ENCODE measurements around the gene SEMA4D. TPM values are rescaled to one million over a fixed set of nuclear protein-coding genes. Genes with fewer than 3 reads are reported as not detected.

The SEMA4D gene
- total RNA-seq, 4 donors from 2014 or later, result 7.9 to 14.1 (median 10.6) TPM

DNA sequence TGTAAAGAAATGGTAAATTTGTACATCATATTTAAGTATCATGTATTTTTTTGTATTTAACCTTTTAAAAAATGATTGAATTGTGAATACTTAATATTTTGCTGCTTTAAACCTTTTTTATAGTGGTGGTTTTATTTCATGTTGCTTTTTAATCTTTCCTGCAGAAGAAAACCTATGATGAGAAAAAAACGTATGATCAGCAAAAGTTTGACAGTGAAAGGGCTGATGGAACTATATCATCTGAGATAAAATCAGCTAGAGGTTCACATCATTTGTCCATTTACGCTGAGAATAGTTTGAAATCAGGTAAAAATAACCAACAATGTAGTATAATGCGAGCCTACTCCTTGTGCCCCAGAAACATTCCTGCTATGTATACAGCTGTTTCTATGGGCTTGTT lies 172.2 kb downstream of the SEMA4D start:
- DNase-seq (ENCODE audit: extremely low spot score), result no peak
- Histone ChIP-seq H3K27ac (replicated peaks in 1 of 4) (no peak overlapping the region), H3K27me3 (no peaks in the 10 kb centered on the region), H3K36me3 (peaks cover 36 to 64% (median 49%) of the 10 kb centered on the region in 4 donors), H3K4me1 (peaks cover 12 to 43% (median 34%) of the 10 kb centered on the region in 4 donors), H3K9me3 (no peaks in the 10 kb centered on the region), H3K4me3 (no peak overlapping the region)
- intact Hi-C loops (cut with DNase I), result no loop called here
- TF ChIP-seq, protein P1, sequence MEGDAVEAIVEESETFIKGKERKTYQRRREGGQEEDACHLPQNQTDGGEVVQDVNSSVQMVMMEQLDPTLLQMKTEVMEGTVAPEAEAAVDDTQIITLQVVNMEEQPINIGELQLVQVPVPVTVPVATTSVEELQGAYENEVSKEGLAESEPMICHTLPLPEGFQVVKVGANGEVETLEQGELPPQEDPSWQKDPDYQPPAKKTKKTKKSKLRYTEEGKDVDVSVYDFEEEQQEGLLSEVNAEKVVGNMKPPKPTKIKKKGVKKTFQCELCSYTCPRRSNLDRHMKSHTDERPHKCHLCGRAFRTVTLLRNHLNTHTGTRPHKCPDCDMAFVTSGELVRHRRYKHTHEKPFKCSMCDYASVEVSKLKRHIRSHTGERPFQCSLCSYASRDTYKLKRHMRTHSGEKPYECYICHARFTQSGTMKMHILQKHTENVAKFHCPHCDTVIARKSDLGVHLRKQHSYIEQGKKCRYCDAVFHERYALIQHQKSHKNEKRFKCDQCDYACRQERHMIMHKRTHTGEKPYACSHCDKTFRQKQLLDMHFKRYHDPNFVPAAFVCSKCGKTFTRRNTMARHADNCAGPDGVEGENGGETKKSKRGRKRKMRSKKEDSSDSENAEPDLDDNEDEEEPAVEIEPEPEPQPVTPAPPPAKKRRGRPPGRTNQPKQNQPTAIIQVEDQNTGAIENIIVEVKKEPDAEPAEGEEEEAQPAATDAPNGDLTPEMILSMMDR (IDR thresholded peaks at IDR 0.05), result no peak
- no peak for TF ChIP-seq POLR2AphosphoS5 (IDR thresholded peaks at IDR 0.05)
- no peak for TF ChIP-seq POLR2A (IDR thresholded peaks at IDR 0.05; ENCODE audit: low read depth)
- 88% methylated on average over 3 of the region's 3 CpGs for WGBS

GRCh38 chr9:89323390-89323789 lies 174.5 kb downstream of the SEMA4D start:
- H3K27me3 ChIP-seq, result no peaks in the 10 kb centered on the region
- intact Hi-C loops (cut with DNase I), result no loop called here
- no peak for DNase-seq (ENCODE audit: extremely low spot score)
- no peak overlapping the region for H3K4me3 ChIP-seq
- peaks cover 17 to 40% (median 26%) of the 10 kb centered on the region in 4 donors for H3K36me3 ChIP-seq
- H3K9me3 ChIP-seq, result no peaks in the 10 kb centered on the region
- H3K4me1 ChIP-seq, result peaks cover 23 to 61% (median 49%) of the 10 kb centered on the region in 4 donors
- TF ChIP-seq, protein P1 (IDR thresholded peaks at IDR 0.05), result no peak
- TF ChIP-seq POLR2A (IDR thresholded peaks at IDR 0.05; ENCODE audit: low read depth) (no peak), POLR2AphosphoS5 (IDR thresholded peaks at IDR 0.05) (no peak), EP300 (IDR thresholded peaks at IDR 0.05) (no peak)
- 63% methylated on average over 4 of the region's 4 CpGs for WGBS
- H3K27ac ChIP-seq (replicated peaks in 1 of 4), result no peak overlapping the region

GRCh38 chr9:89319015-89319905 lies 178.7 kb downstream of the SEMA4D start:
- Histone ChIP-seq H3K36me3 (peaks cover 0 to 12% (median 0%) of the 10 kb centered on the region in 4 donors), H3K4me3 (peak overlapping the region; percentile 70 to 90 (median 82)), H3K4me1 (peaks cover 31 to 64% (median 54%) of the 10 kb centered on the region in 4 donors), H3K27ac (replicated peaks in 1 of 4) (peak overlapping the region; percentile 97 to 100 (median 99)), H3K27me3 (no peaks in the 10 kb centered on the region), H3K9me3 (no peaks in the 10 kb centered on the region)
- DNase-seq (ENCODE audit: extremely low spot score), result no peak
- 2% methylated on average over 13 of the region's 13 CpGs for WGBS
- no peak for TF ChIP-seq POLR2A (IDR thresholded peaks at IDR 0.05; ENCODE audit: low read depth)
- TF ChIP-seq EP300 (IDR thresholded peaks at IDR 0.05), result no peak
- no peak for TF ChIP-seq POLR2AphosphoS5 (IDR thresholded peaks at IDR 0.05)
- TF ChIP-seq, protein P1 (IDR thresholded peaks at IDR 0.05), result no peak
- intact Hi-C loops (cut with DNase I), result loop anchor here (2.0 kb wide), 1 partner anchor 230 kb away; no protein-coding TSS in a partner anchor

- Histone ChIP-seq H3K27ac (replicated peaks in 1 of 4) (peak within 1 kb of the TSS; percentile 97 to 100 (median 99)), H3K36me3 (peaks cover 0 to 5% (median 0%) of the 10 kb centered on the region in 4 donors), H3K4me1 (peaks cover 26 to 56% (median 46%) of the 10 kb centered on the region in 4 donors), H3K27me3 (no peaks in the 10 kb centered on the region), H3K9me3 (no peaks in the 10 kb centered on the region), H3K4me3 (peak within 1 kb of the TSS; percentile 70 to 90 (median 82))
- TF ChIP-seq, protein P1 (IDR thresholded peaks at IDR 0.05), result peak; percentile 63 to 73 (median 72)
- TF ChIP-seq POLR2A (IDR thresholded peaks at IDR 0.05; ENCODE audit: low read depth) (peak; percentile 93), EP300 (IDR thresholded peaks at IDR 0.05) (no peak), POLR2AphosphoS5 (IDR thresholded peaks at IDR 0.05) (peak; percentile 98)
- WGBS, result 1% methylated on average over 29 of the region's 91 CpGs
- intact Hi-C loops (cut with DNase I), result loop anchor here (2.0 kb wide), 1 partner anchor 230 kb away; no protein-coding TSS in a partner anchor
- peak; percentile 98 for DNase-seq (ENCODE audit: extremely low spot score)
Observed at GRCh38 chr9:89318123-89319014, 179.5 kb downstream of the SEMA4D start, which contains the start of gene SECISBP2. Gene SECISBP2, plus strand, starts transcription at chr9:89318500. Its CDS starts 77 bp downstream, at chr9:89318577.
